Mucosa of stomach (tissue), 1 donor: Measurements from ENCODE around the gene ZBTB2.

Experiments
- H3K27me3 ChIP-seq: one replicate; pipeline ENCODE4 v1.7.0; 2013; ENCODE audit warnings: mild to moderate bottlenecking, low read length; ENCODE audit not compliant: control insufficient read depth, insufficient read depth
- H3K36me3 ChIP-seq: one replicate; pipeline ENCODE4 v1.7.0; 2013; ENCODE audit warnings: low read length; ENCODE audit not compliant: control insufficient read depth, insufficient read depth
- H3K4me1 ChIP-seq: one replicate; pipeline ENCODE4 v1.7.0; 2013; ENCODE audit warnings: mild to moderate bottlenecking, low read length; ENCODE audit not compliant: control insufficient read depth, insufficient read depth
- H3K4me3 ChIP-seq: one replicate; pipeline ENCODE4 v1.7.0; 2013; ENCODE audit warnings: low read length
- H3K9ac ChIP-seq: one replicate; pipeline ENCODE4 v1.7.0; 2013; ENCODE audit warnings: mild to moderate bottlenecking, low read length, moderate library complexity
- H3K9me3 ChIP-seq: one replicate; pipeline ENCODE4 v1.7.0; 2013; ENCODE audit warnings: mild to moderate bottlenecking, low read length, moderate library complexity; ENCODE audit not compliant: control insufficient read depth
- donor health status: Pancreatic carcinoma.

ZBTB2 gene

DNA sequence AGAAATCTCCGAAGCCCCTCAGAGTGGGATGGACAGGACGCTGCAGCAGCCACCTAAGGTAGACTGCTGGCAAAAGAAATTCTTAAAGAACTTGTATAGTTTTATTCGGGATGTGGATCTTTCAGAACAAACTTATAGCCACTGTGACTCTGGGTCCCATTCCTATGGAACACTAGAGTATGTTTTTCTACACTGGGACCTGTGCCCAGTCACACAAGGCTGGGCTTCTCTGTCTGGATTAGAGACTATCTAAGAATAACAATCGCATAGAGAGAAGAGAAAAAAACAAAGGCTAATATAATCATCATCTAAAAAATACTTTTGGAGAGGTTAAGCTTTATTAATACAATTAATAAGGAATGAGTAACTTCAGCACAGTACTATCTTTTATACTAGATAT is 31.6 kb upstream of the ZBTB2 start:
- Histone ChIP-seq H3K9me3 (no peaks in the 10 kb centered on the region), H3K36me3 (no peaks in the 10 kb centered on the region), H3K4me3 (no peak overlapping the region), H3K4me1 (no peaks in the 10 kb centered on the region), H3K9ac (no peak overlapping the region), H3K27me3 (no peaks in the 10 kb centered on the region)

DNA sequence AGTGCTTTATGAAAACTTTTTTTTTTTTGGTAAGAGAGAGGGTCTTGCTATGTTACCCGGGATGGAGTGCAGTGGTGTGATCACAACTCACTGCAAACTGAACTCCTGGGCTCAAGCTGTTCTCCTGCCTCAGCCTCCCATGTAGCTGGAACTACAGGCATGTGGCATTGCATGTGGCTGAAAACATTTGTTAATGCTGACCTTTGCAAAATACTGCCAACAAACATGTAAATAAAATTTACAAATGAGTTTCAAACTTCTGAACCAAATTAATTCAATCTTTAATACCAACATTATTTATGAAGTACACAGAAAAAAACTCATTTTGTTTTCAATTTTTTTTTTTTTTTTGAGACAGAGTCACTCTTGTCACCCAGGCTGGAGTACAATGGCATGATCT is 26.1 kb upstream of the ZBTB2 start:
- Histone ChIP-seq H3K9me3 (no peaks in the 10 kb centered on the region), H3K36me3 (peaks cover 5% of the 10 kb centered on the region), H3K4me3 (no peak overlapping the region), H3K27me3 (no peaks in the 10 kb centered on the region), H3K4me1 (no peaks in the 10 kb centered on the region), H3K9ac (no peak overlapping the region)

DNA sequence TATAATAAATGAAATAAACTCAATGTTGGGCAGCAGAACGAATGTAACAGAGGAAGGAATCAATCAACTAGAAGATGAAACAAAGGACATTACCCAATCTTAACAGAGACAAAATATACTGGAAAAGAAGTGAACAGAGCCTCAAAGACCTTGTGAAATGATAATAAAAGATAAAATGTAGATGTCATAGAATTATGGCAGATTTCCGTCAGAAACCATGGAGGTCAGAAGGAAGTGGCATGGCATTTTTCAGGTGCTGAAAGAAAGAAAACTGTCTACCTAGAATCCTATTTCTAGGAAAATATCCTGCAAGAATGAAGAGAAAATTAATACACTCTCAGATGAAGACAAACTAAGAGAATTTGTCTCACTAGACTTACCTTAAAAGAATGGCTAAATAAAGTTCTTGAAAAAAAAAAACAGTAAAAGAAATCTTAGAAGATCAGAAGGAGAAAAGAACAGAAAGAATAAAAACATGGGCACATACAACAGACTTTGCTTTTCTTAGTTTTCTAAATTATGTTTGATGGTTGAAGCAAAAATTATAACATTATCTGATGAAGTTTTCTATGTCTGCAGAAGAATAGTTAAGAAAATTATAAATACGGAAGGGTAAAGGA is 23.4 kb upstream of the ZBTB2 start:
- no peak overlapping the region for H3K9ac ChIP-seq
- peaks cover 5% of the 10 kb centered on the region for H3K36me3 ChIP-seq

DNA sequence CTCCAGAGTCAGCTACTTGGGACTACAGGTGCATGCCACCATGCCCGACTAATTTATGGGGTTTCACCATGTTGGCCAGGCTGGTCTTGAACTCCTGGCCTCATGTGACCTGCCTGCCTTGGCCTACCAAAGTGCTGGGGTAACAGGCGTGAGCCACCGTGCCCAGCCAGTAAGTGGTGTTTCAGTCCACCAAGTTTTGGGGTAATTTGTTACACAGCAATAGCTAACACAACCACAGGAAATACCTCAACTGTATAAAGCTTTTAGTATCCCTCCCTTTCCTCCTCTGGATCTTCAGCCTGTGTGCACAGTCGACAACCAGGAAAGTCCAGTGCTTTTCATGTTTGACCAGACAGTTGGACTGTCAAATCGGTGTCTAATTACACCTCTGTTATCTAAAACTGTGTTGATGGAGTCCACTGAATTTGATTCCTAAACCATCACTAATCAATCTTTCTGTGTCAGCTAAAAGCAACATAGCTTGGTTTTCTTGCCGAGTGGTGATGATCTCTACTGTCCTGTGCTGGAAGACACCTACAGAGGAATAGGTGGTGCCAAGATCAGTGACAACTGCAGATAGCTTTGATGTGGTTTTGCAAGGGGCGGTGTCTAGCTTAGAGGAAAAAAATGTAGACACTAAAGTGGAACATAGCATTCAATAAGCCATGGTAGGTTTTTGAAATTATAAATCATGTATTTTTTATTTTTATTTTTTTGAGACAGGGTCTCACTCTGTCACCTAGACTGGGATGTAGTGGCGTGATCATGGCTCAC is 22.2 kb upstream of the ZBTB2 start:
- no peaks in the 10 kb centered on the region for H3K9me3 ChIP-seq
- H3K36me3 ChIP-seq = peaks cover 5% of the 10 kb centered on the region
- no peaks in the 10 kb centered on the region for H3K4me1 ChIP-seq
- no peak overlapping the region for H3K4me3 ChIP-seq
- no peak overlapping the region for H3K9ac ChIP-seq
- H3K27me3 ChIP-seq = no peaks in the 10 kb centered on the region

More for the DNA sequence above, 23.4 kb upstream of the ZBTB2 start:
- Histone ChIP-seq H3K4me1 (no peaks in the 10 kb centered on the region), H3K4me3 (no peak overlapping the region), H3K27me3 (no peaks in the 10 kb centered on the region), H3K9me3 (no peaks in the 10 kb centered on the region)

DNA sequence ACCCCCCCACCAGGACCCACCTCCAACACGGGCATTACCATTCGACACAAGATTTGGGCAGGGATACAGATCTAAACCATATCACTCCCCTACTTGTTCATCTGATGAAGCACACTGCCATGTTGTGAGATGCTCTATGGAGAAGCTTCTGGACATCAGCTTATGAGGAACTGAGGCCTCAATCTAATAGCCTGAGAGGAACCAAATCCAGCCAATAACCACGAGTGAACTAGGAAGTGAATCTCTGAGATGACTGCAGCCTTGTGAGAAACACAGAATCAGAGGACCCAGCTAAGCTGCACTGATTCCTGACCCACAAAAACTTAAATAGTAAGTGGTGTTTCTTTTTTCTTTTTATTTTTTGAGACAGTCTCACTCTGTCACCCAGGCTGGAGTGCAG is 21.6 kb upstream of the ZBTB2 start:
- Histone ChIP-seq H3K4me3 (no peak overlapping the region), H3K27me3 (no peaks in the 10 kb centered on the region), H3K9me3 (no peaks in the 10 kb centered on the region), H3K4me1 (no peaks in the 10 kb centered on the region), H3K36me3 (peaks cover 5% of the 10 kb centered on the region), H3K9ac (no peak overlapping the region)

DNA sequence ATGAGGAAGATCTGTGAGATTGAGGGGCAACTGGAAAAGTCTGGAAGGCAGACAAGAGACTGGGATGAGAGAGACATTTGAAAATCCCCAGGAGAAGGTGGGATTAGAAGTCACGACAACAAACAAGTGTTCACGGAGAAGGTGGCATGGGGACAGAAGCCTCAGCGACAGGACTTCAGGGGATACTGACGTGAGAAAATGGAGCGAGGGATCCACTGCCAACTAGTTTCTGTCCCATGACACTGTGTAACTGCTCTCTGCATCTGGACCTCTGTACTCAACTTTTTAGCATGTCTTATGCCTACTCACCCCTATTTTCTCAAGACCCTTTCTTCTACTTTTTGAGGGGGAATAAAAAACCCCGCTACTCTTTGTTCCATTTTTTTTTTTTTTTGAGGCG is 18.3 kb upstream of the ZBTB2 start:
- no peaks in the 10 kb centered on the region for H3K27me3 ChIP-seq

DNA sequence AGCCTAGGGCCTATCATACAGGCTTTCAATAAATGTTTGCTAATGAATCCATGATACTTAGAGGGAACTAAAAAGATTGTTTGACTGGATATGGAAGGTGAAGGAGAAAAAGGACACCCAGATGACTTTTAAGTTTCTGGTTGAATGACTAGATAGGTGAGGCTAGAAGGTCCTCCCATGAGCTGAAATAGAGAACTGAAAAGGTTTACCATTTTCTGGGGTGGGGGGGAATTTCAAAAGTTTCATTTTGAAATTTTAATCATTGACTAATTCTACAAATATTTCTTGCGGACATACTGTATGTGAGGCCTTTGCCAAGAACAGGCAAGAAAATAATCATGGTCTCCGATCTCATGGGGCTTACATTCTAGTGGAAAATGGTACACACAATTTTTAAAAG is 17.9 kb upstream of the ZBTB2 start:
- Histone ChIP-seq H3K27me3 (no peaks in the 10 kb centered on the region), H3K9ac (no peak overlapping the region), H3K4me1 (no peaks in the 10 kb centered on the region), H3K9me3 (no peaks in the 10 kb centered on the region), H3K36me3 (peaks cover 5% of the 10 kb centered on the region), H3K4me3 (no peak overlapping the region)

More for the DNA sequence above, 18.3 kb upstream of the ZBTB2 start:
- Histone ChIP-seq H3K9ac (no peak overlapping the region), H3K4me1 (no peaks in the 10 kb centered on the region), H3K9me3 (no peaks in the 10 kb centered on the region), H3K36me3 (peaks cover 5% of the 10 kb centered on the region), H3K4me3 (no peak overlapping the region)

DNA sequence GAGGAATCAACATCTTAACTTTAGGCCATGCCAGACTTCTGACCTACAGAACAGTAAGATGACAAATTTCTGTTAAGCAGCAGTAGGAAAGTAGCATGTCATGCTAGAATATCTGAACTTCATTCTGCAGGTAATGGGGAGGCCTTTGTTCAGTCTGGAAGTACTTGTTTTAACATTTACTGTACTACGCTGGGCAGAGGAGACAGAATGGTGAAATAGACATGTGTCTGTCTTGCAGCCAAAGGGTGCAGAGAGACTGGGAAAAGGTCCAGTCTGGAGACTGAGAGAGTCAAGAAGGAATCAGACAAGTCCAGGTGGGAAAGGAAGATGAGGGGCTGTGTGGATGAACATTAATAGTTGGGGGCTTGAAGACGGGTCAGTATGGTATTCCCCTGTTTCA is 17.5 kb upstream of the ZBTB2 start:
- Histone ChIP-seq H3K27me3 (no peaks in the 10 kb centered on the region), H3K4me1 (no peaks in the 10 kb centered on the region), H3K4me3 (no peak overlapping the region), H3K9me3 (no peaks in the 10 kb centered on the region), H3K36me3 (peaks cover 5% of the 10 kb centered on the region), H3K9ac (no peak overlapping the region)

DNA sequence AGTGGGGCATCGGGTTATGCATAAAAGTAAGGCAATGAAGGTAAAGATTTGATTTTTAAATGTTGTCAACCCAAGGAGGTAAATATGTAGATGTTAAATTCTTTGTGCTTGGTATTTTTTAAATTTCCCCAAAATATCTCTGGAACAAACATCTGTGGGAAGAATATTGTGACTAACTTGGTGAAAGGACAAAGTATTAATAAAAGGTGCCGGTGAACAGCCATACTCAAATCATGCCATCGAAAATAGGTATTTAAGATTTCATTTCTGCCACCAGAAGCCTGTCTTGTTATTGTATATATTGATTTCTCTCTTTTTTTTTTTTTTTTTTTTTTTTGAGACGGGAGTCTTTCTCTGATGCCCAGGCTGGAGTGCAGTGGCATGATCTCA is 12.6 kb upstream of the ZBTB2 start:
- no peaks in the 10 kb centered on the region for H3K9me3 ChIP-seq
- no peaks in the 10 kb centered on the region for H3K27me3 ChIP-seq
- peaks cover 14% of the 10 kb centered on the region for H3K4me1 ChIP-seq
- H3K9ac ChIP-seq = no peak overlapping the region
- H3K4me3 ChIP-seq = no peak overlapping the region
- no peaks in the 10 kb centered on the region for H3K36me3 ChIP-seq

DNA sequence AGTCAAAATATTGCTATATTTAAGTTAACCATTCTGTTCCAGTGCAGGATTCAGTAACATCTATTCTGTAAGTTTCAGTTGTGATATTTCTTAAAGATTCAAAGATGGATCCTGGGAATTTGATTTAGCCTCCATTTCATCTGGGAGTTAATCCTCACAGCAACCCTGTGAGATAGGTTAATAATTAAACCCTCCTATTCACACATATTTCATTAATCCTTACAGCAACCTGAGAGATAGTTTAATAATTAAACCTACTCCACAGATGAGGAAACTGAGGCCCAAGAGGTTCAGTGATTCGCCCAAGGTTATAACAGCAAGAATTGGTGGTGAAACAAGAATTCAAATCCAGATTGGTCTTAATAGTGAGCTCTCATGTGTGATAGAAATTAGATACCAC is 10.9 kb upstream of the ZBTB2 start:
- no peaks in the 10 kb centered on the region for H3K36me3 ChIP-seq
- peaks cover 14% of the 10 kb centered on the region for H3K4me1 ChIP-seq
- no peak overlapping the region for H3K9ac ChIP-seq
- H3K4me3 ChIP-seq = no peak overlapping the region
- H3K9me3 ChIP-seq = no peaks in the 10 kb centered on the region
- no peaks in the 10 kb centered on the region for H3K27me3 ChIP-seq

DNA sequence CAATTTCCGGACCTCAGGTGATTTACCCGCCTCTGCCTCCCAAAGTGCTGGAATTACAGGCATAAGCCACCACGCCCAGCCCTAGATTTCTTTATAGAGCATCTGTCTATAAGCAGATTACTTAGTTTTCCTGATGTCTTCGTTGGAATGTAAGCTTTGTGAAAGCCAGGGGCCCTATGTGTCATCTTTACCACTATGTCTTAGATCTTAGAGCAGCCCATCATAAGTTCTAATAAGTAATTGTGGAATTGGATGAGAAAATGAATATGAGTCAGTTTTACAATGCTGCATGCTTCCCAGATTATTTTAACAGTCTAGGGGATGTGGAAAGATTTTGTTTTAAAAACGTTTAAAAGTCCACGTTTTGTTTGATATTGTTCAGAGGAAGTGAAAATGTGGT is 9.1 kb upstream of the ZBTB2 start:
- Histone ChIP-seq H3K4me3 (no peak overlapping the region), H3K9ac (no peak overlapping the region), H3K27me3 (no peaks in the 10 kb centered on the region), H3K36me3 (no peaks in the 10 kb centered on the region), H3K4me1 (peaks cover 14% of the 10 kb centered on the region), H3K9me3 (no peaks in the 10 kb centered on the region)

DNA sequence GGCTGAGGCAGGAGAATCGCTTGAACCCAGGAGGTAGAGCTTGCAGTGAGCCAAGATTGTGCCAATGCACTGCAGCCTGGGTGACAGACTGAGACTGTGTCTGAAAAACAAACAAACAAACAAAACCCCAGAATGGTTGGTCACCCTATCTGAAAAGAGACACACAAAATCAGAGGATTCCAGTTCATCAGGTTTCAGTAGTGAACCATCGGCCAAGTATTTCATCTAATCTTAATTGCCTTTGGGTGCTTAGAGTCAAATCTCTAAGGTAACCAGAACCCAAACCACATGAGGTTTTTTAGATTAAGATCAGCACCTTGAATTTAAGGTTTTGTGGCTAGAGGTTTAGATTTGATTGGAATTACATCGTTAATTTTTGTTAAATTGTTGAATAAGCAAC is 8.3 kb upstream of the ZBTB2 start:
- no peak overlapping the region for H3K9ac ChIP-seq
- H3K4me1 ChIP-seq = peaks cover 14% of the 10 kb centered on the region
- H3K4me3 ChIP-seq = no peak overlapping the region
- H3K36me3 ChIP-seq = no peaks in the 10 kb centered on the region
- no peaks in the 10 kb centered on the region for H3K9me3 ChIP-seq
- H3K27me3 ChIP-seq = no peaks in the 10 kb centered on the region
